ENCODE measurements around the gene SNRNP27.
"Not testable (repeated sequence)": the region's sequence is repeated elsewhere in the genome, so short reads cannot be mapped to it uniquely, and the experiment has no call there.

The SNRNP27 gene

GRCh38 chr2:69858261-69858660, 35.5 kb upstream of the SNRNP27 start:
- no peak for TF ChIP-seq CTCF (IDR thresholded peaks at IDR 0.05; ENCODE audit: low read length, missing control alignments)
- no peak overlapping the region for H3K4me3 ChIP-seq (replicated peaks; ENCODE audit: low read depth, low read length)
- DNase-seq (ENCODE audit: low read depth) = no peak

GRCh38 chr2:69863298-69863697, 30.5 kb upstream of the SNRNP27 start:
- no peak for TF ChIP-seq CTCF (IDR thresholded peaks at IDR 0.05; ENCODE audit: low read length, missing control alignments)
- no peak overlapping the region for H3K4me3 ChIP-seq (replicated peaks; ENCODE audit: low read depth, low read length)
- DNase-seq (ENCODE audit: low read depth) = no peak

DNA sequence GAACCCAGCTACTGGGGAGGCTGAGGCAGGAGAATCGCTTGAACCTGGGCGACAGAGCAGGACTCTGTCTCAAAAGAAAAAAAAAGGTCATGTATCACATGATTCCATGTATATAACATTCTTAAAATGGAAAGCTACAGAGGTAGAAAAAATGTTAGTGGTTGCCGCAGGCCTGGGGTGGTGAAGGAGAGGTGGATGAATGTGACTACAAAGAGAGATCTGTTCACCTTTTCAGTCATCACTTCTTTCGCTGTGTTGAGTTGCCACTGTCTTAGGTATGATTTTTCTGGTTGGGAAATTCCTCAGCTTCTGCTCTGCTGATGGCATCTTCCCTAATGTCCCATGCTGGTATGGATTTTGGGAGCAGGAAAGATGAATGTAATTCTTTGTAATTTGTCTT, 5.3 kb upstream of the SNRNP27 start:
- H3K4me3 ChIP-seq (replicated peaks; ENCODE audit: low read depth, low read length) = no peak overlapping the region
- TF ChIP-seq CTCF (IDR thresholded peaks at IDR 0.05; ENCODE audit: low read length, missing control alignments) = no peak
- DNase-seq (ENCODE audit: low read depth) = no peak

DNA sequence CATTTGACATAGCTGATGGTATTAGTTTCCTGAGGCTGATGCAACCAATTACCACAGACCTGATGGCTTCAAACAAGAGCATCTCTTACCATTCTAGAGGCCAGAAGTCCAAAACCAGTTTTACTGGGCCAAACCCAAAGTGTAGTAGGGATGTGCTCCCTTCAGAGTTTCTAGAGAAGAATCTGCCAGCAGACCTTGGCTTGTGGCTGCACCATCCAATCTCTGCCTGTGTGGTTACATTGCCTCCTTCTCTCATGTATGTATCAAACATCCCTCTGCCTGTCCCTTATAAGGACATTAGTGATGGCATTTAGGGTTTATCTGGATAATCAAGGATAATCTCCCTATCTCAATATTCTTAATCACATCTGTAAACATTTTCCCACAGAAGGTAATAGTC, 4.5 kb upstream of the SNRNP27 start:
- no peak for TF ChIP-seq CTCF (IDR thresholded peaks at IDR 0.05; ENCODE audit: low read length, missing control alignments)
- H3K4me3 ChIP-seq (replicated peaks; ENCODE audit: low read depth, low read length) = no peak overlapping the region
- no peak for DNase-seq (ENCODE audit: low read depth)

GRCh38 chr2:69890881-69891280, 2.9 kb upstream of the SNRNP27 start:
- no peak for TF ChIP-seq CTCF (IDR thresholded peaks at IDR 0.05; ENCODE audit: low read length, missing control alignments)
- no peak for DNase-seq (ENCODE audit: low read depth)
- H3K4me3 ChIP-seq (replicated peaks; ENCODE audit: low read depth, low read length) = no peak overlapping the region

GRCh38 chr2:69892838-69893424, 825 bp upstream of the SNRNP27 start:
- not testable (repeated sequence) for DNase-seq (ENCODE audit: low read depth); H3K4me3 ChIP-seq (replicated peaks; ENCODE audit: low read depth, low read length)

DNA sequence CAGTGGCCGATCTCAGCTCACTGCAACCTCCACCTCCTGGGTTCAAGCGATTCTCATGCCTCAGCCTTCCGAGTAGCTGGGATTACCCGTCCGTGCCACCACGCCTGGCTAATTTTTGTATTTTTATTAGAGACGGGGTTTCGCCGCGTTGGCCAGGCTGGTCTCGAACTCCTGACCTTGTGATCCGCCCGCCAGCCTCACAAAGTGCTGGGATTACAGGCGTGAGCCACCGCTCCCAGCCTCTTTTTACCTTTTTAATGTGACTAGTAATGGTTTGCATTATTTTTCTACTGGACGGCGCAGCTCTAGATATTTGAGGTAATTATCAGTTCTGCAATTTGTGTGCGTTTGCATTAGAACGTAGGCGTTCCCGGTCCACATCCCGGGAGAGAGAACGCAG, 981 bp downstream of the SNRNP27 start:
- DNase-seq (ENCODE audit: low read depth) = not testable (repeated sequence)
- peak overlapping the region; percentile 88 for H3K4me3 ChIP-seq (replicated peaks; ENCODE audit: low read depth, low read length)

DNA sequence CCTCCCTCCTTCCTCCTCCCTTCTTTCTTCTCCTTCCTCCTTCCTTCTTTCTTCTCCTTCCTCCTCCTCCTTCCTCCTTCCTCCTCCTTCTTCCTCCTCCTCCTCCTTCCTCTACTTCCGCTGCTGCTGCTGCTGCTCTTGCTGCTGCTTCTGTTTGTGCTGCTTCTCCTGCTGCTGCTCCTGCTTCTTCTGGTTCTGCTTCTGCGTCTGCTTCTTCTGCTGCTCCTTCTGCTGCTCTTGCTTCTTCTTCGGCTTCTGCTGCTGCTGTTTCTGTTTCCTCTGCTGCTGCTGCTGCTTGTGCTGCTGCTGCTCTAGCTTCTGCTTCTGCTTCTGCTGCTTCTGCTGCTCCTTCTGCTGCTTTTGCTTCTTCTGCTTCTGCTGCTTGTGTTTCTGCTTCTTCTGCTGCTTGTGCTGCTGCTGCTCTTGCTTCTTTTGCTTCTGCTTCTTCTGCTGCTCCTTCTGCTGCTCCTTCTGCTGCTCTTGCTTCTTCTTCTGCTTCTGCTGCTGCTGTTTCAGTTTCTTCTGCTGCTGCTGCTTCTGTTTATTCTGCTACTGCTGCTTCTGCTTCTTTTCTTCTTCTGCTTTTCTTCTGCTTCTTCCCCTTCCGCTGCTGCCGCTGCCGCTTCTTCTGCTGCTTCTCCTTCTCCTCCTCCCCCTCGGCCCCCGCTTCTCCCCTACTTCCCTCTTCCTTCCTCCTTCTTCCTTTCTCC, 8.6 kb downstream of the SNRNP27 start:
- no peak for DNase-seq (ENCODE audit: low read depth)
- H3K4me3 ChIP-seq (replicated peaks; ENCODE audit: low read depth, low read length) = no peak overlapping the region
- no peak for TF ChIP-seq CTCF (IDR thresholded peaks at IDR 0.05; ENCODE audit: low read length, missing control alignments)

Data from fibroblast of pulmonary artery (primary cell).